RWPE2 (cell line): ENCODE results near the gene GDPD5.

Experiments used
- ATAC-seq: fragments of 200-7000 bp; cut with Tn5 transposase; 3 replicates; pipeline ENCODE4 v1.9.1; 2021; ENCODE audit warnings: low read depth
- DNase-seq: peaks from one replicate; pipeline ENCODE4 v3.0.0-alpha.2; 2020; ENCODE audit warnings: low spot score
- H3K27ac ChIP-seq: fragments of 450-650 bp; 2 replicates; pipeline ENCODE4 v1.5.1; 2017; ENCODE audit warnings: mild to moderate bottlenecking; ENCODE audit not compliant: poor library complexity, severe bottlenecking
- H3K27me3 ChIP-seq: fragments of 250-450 bp; sonication (Bioruptor Pico); 2 replicates; pipeline ENCODE4 v1.5.1; 2021; ENCODE audit warnings: mild to moderate bottlenecking, moderate library complexity; ENCODE audit not compliant: insufficient read depth, poor library complexity, severe bottlenecking
- H3K36me3 ChIP-seq: fragments of 250-450 bp; sonication (Bioruptor Pico); 2 replicates; pipeline ENCODE4 v1.5.1; 2020; ENCODE audit warnings: low read depth, mild to moderate bottlenecking, moderate library complexity
- H3K4me1 ChIP-seq: fragments of 250-450 bp; sonication (Bioruptor Pico); 2 replicates; pipeline ENCODE4 v1.5.1; 2021; ENCODE audit warnings: mild to moderate bottlenecking, moderate library complexity; ENCODE audit not compliant: insufficient read depth, poor library complexity, severe bottlenecking
- H3K4me3 ChIP-seq: fragments of 250-450 bp; sonication (Bioruptor Pico); 2 replicates; pipeline ENCODE4 v1.5.1; 2021; ENCODE audit warnings: mild to moderate bottlenecking, moderate library complexity; ENCODE audit not compliant: severe bottlenecking
- H3K9me3 ChIP-seq: fragments of 250-450 bp; sonication (Bioruptor Pico); 2 replicates; pipeline ENCODE4 v1.5.1; 2021; ENCODE audit warnings: mild to moderate bottlenecking, moderate library complexity; ENCODE audit not compliant: severe bottlenecking
- TF ChIP-seq, protein P1 (sequence below): fragments of 450-650 bp; IDR thresholded peaks from one replicate; pipeline ENCODE4 v1.5.1; 2017; ENCODE audit warnings: mild to moderate bottlenecking, moderate library complexity; ENCODE audit not compliant: poor library complexity, severe bottlenecking

The GDPD5 gene

DNA sequence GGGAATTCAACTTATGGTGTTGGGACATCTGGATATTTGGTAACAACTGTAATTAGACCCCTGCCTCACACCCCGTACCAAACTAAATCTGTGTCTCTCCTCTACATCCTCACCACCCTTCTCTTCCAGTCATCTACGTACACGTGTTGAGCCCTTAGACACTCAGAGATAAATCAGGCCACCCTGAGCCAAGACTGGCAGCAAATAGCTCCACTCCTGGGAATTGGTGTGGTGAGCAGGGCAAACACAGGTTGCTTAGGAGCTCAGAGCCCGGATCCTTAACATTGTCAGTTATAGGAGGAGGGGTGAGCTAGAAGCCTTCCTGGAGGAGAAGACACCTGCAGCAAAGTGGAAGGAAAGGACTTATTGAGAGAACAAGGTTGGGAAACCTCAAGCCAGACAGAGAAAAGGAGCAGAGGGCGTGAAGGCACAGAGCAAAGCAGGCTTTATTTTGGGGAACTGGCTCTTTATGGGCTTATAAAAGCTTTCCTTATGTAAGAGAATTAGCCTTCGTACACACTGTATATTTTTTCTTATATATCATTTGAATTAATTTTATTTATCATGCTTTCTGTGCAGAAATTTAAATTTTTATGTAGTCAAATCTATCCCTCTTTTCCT, 55.8 kb downstream of the GDPD5 start:
- no peak overlapping the region for H3K27ac ChIP-seq
- H3K27me3 ChIP-seq, result no peaks in the 10 kb centered on the region
- DNase-seq, result no peak
- H3K36me3 ChIP-seq, result no peaks in the 10 kb centered on the region
- TF ChIP-seq, protein P1, sequence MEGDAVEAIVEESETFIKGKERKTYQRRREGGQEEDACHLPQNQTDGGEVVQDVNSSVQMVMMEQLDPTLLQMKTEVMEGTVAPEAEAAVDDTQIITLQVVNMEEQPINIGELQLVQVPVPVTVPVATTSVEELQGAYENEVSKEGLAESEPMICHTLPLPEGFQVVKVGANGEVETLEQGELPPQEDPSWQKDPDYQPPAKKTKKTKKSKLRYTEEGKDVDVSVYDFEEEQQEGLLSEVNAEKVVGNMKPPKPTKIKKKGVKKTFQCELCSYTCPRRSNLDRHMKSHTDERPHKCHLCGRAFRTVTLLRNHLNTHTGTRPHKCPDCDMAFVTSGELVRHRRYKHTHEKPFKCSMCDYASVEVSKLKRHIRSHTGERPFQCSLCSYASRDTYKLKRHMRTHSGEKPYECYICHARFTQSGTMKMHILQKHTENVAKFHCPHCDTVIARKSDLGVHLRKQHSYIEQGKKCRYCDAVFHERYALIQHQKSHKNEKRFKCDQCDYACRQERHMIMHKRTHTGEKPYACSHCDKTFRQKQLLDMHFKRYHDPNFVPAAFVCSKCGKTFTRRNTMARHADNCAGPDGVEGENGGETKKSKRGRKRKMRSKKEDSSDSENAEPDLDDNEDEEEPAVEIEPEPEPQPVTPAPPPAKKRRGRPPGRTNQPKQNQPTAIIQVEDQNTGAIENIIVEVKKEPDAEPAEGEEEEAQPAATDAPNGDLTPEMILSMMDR, result no peak
- no peak for ATAC-seq
- H3K9me3 ChIP-seq, result no peaks in the 10 kb centered on the region
- no peak overlapping the region for H3K4me3 ChIP-seq
- no peaks in the 10 kb centered on the region for H3K4me1 ChIP-seq

DNA sequence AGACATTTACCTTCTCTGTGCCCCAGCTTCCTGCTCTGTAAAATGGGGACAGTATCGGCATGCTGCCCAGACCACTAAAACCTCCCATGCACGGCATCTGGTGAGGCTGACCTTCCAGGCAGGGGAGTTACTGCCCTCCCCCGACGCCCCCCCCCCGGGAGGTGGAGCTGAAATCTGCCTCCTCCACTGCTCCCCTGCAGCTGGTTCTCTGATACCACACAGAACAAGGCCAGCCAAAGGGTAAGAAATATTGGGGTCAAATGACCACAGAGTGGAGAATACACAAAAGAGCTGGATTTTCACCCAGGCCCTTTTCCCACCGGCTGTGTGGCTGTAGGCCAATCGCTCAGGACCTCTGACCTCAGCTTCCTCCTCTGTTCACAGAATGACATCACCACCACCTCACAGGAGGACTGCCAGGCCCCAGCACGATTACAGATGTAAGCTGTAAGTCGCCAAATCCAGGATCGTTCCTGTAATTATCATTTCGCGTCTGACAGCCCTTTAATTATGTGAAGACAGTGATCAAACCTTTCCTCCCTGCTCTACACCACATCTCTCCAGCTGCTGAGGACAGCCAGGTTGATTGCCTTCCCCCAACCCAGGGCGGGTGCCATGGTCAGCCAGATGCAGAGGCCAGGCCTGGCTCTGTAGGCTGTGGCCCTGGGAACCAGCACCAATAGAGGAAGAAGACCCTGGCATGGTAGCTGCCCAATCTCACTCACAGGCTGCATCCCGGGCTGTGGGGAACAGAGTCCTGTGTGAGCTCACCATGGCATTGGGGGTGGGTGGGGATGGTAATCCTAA, 57.0 kb downstream of the GDPD5 start:
- H3K9me3 ChIP-seq, result no peaks in the 10 kb centered on the region
- ATAC-seq, result no peak
- H3K27me3 ChIP-seq, result no peaks in the 10 kb centered on the region
- no peak for DNase-seq
- H3K4me3 ChIP-seq, result no peak overlapping the region
- no peak overlapping the region for H3K27ac ChIP-seq
- TF ChIP-seq, protein P1, result no peak
- no peaks in the 10 kb centered on the region for H3K36me3 ChIP-seq
- H3K4me1 ChIP-seq, result no peaks in the 10 kb centered on the region

DNA sequence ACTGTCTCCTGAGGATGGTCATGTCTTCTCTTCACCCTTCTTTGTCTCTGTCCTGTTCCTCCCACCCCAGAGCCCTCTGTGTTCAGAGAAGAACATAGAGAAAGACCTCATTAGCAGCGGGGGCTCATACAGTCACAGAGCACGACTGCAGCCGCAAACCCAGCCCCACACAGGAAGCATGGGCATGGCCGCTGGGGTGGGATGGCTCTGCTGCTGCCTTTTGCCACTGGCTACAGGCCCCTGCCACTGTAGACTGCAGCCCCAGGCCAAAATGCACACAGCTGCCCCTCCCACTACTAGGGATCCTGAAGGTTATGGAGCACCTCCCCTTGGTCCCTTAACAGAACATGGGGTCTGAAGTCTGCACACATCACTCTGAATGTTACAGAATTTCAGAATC, 57.9 kb downstream of the GDPD5 start:
- ATAC-seq (no peak), DNase-seq (no peak)
- Histone ChIP-seq H3K27me3 (no peaks in the 10 kb centered on the region), H3K27ac (no peak overlapping the region), H3K9me3 (no peaks in the 10 kb centered on the region), H3K36me3 (no peaks in the 10 kb centered on the region), H3K4me3 (no peak overlapping the region), H3K4me1 (no peaks in the 10 kb centered on the region)
- TF ChIP-seq, protein P1, result no peak

DNA sequence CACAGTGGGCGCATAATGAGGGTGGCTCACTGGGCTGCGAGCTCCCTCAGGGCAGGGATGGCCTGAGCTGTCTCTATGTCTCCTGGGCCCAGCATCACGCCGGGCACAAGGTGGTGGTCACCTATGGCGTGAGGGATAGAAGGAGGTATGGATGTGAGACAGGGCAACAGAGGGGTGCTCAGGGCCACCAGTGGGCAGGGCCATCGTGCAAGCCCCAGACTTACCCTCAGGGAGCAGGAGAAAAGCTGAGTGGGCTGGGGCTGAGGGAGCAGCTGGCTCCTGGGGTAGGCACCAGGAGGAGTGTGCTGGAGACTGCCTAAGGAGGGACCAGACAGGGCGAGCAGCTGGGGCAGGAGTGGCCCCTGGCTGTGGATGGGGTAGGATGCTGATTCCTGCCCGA, 58.4 kb downstream of the GDPD5 start:
- Histone ChIP-seq H3K4me3 (no peak overlapping the region), H3K9me3 (no peaks in the 10 kb centered on the region), H3K4me1 (no peaks in the 10 kb centered on the region), H3K27me3 (no peaks in the 10 kb centered on the region), H3K27ac (no peak overlapping the region), H3K36me3 (no peaks in the 10 kb centered on the region)
- ATAC-seq (no peak), DNase-seq (no peak)
- TF ChIP-seq, protein P1, result no peak
